NCI-H774 (cell line): Measurements from ENCODE around the gene HIGD1B.
A peak's percentile ranks its signal among the peaks of the same experiment; 100 is the strongest.

ENCODE experiments used
- DNase-seq: peaks from one replicate; lab custom pipeline; 2025; lab: John Stamatoyannopoulos, UW

Gene HIGD1B

GRCh38 chr17:44878627-44879221, 31.0 kb downstream of the HIGD1B start:
- no peak for DNase-seq

GRCh38 chr17:44879376-44879775, 31.7 kb downstream of the HIGD1B start:
- DNase-seq: no peak

- no peak for DNase-seq
Observed at GRCh38 chr17:44880062-44880461, 32.4 kb downstream of the HIGD1B start.

GRCh38 chr17:44881145-44881544, 33.5 kb downstream of the HIGD1B start:
- DNase-seq: no peak

- DNase-seq: no peak
Observed at GRCh38 chr17:44884941-44885340, 37.3 kb downstream of the HIGD1B start.

GRCh38 chr17:44887016-44887415, 39.3 kb downstream of the HIGD1B start:
- DNase-seq: no peak

GRCh38 chr17:44887971-44888954, 40.6 kb downstream of the HIGD1B start:
- no peak for DNase-seq

GRCh38 chr17:44889003-44889402, 41.3 kb downstream of the HIGD1B start:
- no peak for DNase-seq

GRCh38 chr17:44892250-44892649, 44.6 kb downstream of the HIGD1B start:
- DNase-seq: no peak

GRCh38 chr17:44894642-44895041, 47.0 kb downstream of the HIGD1B start:
- no peak for DNase-seq

GRCh38 chr17:44898768-44899073, 51.0 kb downstream of the HIGD1B start:
- no peak for DNase-seq

GRCh38 chr17:44899074-44899782, 51.5 kb downstream of the HIGD1B start, which contains the start of gene EFTUD2:
Gene EFTUD2 (minus strand): TSS chr17:44899445. CDS start chr17:44894521, 4,924 bp downstream.
- DNase-seq: peak; percentile 94
